ENCODE data around the gene TIPRL. TPM values are rescaled to one million over a fixed set of nuclear protein-coding genes. Genes with fewer than 3 reads are reported as not detected.

TIPRL gene
- total and polyA plus RNA-seq, 2 of the 8 experiments (the other 6 are each of a cell fraction or from before 2014, with no cell fraction given): 8.1 to 27.4 TPM

DNA sequence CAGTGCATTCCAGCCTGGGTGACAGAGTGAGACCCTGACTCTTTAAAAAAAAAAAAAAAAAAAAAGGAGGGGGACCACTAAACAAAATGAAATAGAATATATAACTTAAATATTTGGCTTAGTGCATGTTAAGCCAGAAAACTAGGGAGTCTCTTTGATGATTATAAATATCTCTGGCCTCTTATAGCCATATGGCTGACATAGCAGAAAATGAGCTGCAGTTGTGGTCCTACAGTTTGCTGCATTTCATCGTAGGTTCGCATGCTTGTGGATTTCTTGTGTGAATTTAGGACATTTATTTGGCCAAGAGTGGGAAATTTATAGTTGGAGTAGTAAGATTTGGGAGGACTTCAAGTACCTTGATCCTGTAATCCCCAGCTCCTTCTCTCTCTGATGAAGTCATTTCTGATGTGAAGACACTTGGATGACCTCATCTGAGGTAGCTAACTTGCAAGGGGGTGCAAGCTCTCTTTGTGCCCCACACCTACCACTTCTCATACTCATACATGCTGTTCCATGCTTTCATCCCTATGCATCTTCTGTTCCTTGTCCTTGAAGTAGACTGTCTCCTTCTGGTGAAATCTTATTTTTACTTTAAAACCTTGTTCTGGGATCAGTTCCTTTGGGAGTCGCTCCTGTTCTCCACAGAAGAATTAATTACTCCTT, 6.4 kb upstream of the TIPRL start:
- POLR2A ChIA-PET (ENCODE audit: partially characterized antibody): interaction anchor here (1.0 kb wide), 1 partner anchor 15 kb away, joined by 3 read pairs; no protein-coding TSS in a partner anchor
- Histone ChIP-seq H3K36me3 (ENCODE audit: control insufficient read depth in 2 of 4, insufficient read depth in 4 of 4, low read length in 3 of 4) (no peaks in the 10 kb centered on the region), H2AFZ (ENCODE audit: low read length) (no peak overlapping the region), H3K79me2 (ENCODE audit: control insufficient read depth in 1 of 2, insufficient read depth in 2 of 2, low read length in 2 of 2) (no peaks in the 10 kb centered on the region), H3K4me1 (replicated peaks in 1 of 4; ENCODE audit: control insufficient read depth in 3 of 4, insufficient read depth in 4 of 4, low read length in 3 of 4) (no peaks in the 10 kb centered on the region), H4K5ac (ENCODE audit: insufficient read length, low read depth, low read length) (no peak overlapping the region), H3K27ac (ENCODE audit: low read depth, low read length) (no peak overlapping the region), H2AK5ac (ENCODE audit: low read depth, low read length) (no peak overlapping the region), H4K91ac (replicated peaks; ENCODE audit: insufficient read length, low read length) (no peak overlapping the region), H3K27me3 (replicated peaks in 1 of 4; ENCODE audit: control insufficient read depth in 3 of 4, extremely low read depth in 1 of 4, insufficient read depth in 3 of 4, low read length in 3 of 4) (no peaks in the 10 kb centered on the region), H3K79me1 (ENCODE audit: low read depth, low read length) (no peaks in the 10 kb centered on the region), H2BK20ac (ENCODE audit: low read length) (no peak overlapping the region), H4K20me1 (replicated peaks in 1 of 2; ENCODE audit: control insufficient read depth in 1 of 2, insufficient read depth in 2 of 2, low read length in 2 of 2) (no peaks in the 10 kb centered on the region), H4K8ac (ENCODE audit: extremely low read depth, insufficient read depth, low read length) (no peak overlapping the region), H2BK15ac (ENCODE audit: low read length) (no peak overlapping the region), H3K4ac (replicated peaks; ENCODE audit: insufficient read length, low read depth, low read length) (no peak overlapping the region), H3K23me2 (ENCODE audit: low read depth, low read length) (no peaks in the 10 kb centered on the region), H3K9ac (replicated peaks in 1 of 4; ENCODE audit: extremely low read depth in 1 of 4, low read depth in 3 of 4, low read length in 3 of 4) (no peak overlapping the region), H3K56ac (replicated peaks; ENCODE audit: insufficient read length, low read depth, low read length) (no peak overlapping the region), H3K14ac (ENCODE audit: insufficient read length) (no peak overlapping the region), H3K4me2 (ENCODE audit: insufficient read depth in 1 of 2, low read depth in 2 of 2, low read length in 2 of 2) (no peak overlapping the region), H2BK5ac (ENCODE audit: low read depth, low read length) (no peak overlapping the region), H2BK12ac (ENCODE audit: low read depth, low read length) (no peak overlapping the region), H2BK120ac (replicated peaks; ENCODE audit: low read depth, low read length) (no peak overlapping the region), H3K4me3 (ENCODE audit: extremely low read depth in 1 of 4, insufficient read depth in 2 of 4, low read depth in 3 of 4, low read length in 4 of 4) (no peak overlapping the region), H3K9me3 (ENCODE audit: insufficient read depth in 2 of 2, low read depth in 1 of 2, low read length in 1 of 2) (no peaks in the 10 kb centered on the region), H3K18ac (ENCODE audit: extremely low read depth, low read length) (no peak overlapping the region), H3K23ac (ENCODE audit: insufficient read length) (no peak overlapping the region)
- CTCF ChIA-PET (ENCODE audit: partially characterized antibody): interaction anchor here (0.7 to 2.1 kb wide), 3 partner anchors 11 to 79 kb away, joined by 3 to 8 read pairs (median 3); no protein-coding TSS in a partner anchor
- FAIRE-seq: no peak
- WGBS, 2 experiments (ENCODE audit: extremely low coverage in 1 of 2, insufficient coverage in 1 of 2, insufficient read length in 1 of 2, insufficient replicate concordance in 2 of 2, low coverage in 1 of 2, low lambda C conversion rate in 2 of 2, missing lambda C conversion rate in 1 of 2): 85% methylated on average over 3 of the region's 3 CpGs; no CpG with 5 or more reads in 1 of the 2 experiments
- DNase-seq (ENCODE audit: low read depth in 1 of 2, low spot score in 2 of 2): no peak
- TF ChIP-seq SP2 (IDR thresholded peaks at IDR 0.05; ENCODE audit: low read length) (no peak), RNF2 (IDR thresholded peaks at IDR 0.05; ENCODE audit: borderline replicate concordance, low read depth, low read length, missing control alignments, poor library complexity, severe bottlenecking) (no peak), PHF8 (conservative IDR thresholded peaks at IDR 0.05; ENCODE audit: low read depth, low read length) (no peak), CTBP2 (IDR thresholded peaks at IDR 0.05; ENCODE audit: borderline replicate concordance, insufficient read depth, insufficient read length, low read length) (no peak), RBBP5 (IDR thresholded peaks at IDR 0.05; ENCODE audit: borderline replicate concordance, low read depth, low read length) (no peak), CBX5 (IDR thresholded peaks at IDR 0.05; ENCODE audit: low read depth, low read length) (no peak), CREB1 (IDR thresholded peaks at IDR 0.05) (no peak), POLR2A (IDR thresholded peaks at IDR 0.05; ENCODE audit: control extremely low read depth in 1 of 2, low read depth in 2 of 2, low read length in 2 of 2) (no peak)
- TF ChIP-seq, protein P1, sequence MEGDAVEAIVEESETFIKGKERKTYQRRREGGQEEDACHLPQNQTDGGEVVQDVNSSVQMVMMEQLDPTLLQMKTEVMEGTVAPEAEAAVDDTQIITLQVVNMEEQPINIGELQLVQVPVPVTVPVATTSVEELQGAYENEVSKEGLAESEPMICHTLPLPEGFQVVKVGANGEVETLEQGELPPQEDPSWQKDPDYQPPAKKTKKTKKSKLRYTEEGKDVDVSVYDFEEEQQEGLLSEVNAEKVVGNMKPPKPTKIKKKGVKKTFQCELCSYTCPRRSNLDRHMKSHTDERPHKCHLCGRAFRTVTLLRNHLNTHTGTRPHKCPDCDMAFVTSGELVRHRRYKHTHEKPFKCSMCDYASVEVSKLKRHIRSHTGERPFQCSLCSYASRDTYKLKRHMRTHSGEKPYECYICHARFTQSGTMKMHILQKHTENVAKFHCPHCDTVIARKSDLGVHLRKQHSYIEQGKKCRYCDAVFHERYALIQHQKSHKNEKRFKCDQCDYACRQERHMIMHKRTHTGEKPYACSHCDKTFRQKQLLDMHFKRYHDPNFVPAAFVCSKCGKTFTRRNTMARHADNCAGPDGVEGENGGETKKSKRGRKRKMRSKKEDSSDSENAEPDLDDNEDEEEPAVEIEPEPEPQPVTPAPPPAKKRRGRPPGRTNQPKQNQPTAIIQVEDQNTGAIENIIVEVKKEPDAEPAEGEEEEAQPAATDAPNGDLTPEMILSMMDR (IDR thresholded peaks at IDR 0.05; ENCODE audit: control extremely low read depth in 1 of 3, insufficient read depth in 1 of 3, low read depth in 1 of 3, low read length in 3 of 3): no peak
- TF ChIP-seq, protein P2, sequence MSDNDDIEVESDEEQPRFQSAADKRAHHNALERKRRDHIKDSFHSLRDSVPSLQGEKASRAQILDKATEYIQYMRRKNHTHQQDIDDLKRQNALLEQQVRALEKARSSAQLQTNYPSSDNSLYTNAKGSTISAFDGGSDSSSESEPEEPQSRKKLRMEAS (IDR thresholded peaks at IDR 0.05): no peak
